Astrocyte of the cerebellum (primary cell): Measurements from ENCODE around the gene C1orf174.

Experiments
- DNase-seq: peaks from one replicate; pipeline ENCODE4 v3.0.0-alpha.2; 2011; ENCODE audit warnings: low read depth
- H3K4me3 ChIP-seq: 2 replicates; pipeline ENCODE4 v1.5.1; 2011; ENCODE audit warnings: mild to moderate bottlenecking, low read depth, low read length, moderate library complexity
- CTCF ChIP-seq: IDR thresholded peaks from 2 replicates; pipeline ENCODE4 v1.5.1; 2012; ENCODE audit warnings: low read length, low read depth, moderate library complexity, mild to moderate bottlenecking; ENCODE audit errors: missing control alignments
- in situ Hi-C: cut with HindIII; loops from 2 replicates; pipeline ENCODE4 v1.10.0; 2017; ENCODE audit warnings: low sequenced_read_pairs

The C1orf174 gene

GRCh38 chr1:3943123-3943431, 43.0 kb upstream of the C1orf174 start:
- no peak for DNase-seq
- no peak overlapping the region for H3K4me3 ChIP-seq
- in situ Hi-C loops = no loop called here
- no peak for TF ChIP-seq CTCF

DNA sequence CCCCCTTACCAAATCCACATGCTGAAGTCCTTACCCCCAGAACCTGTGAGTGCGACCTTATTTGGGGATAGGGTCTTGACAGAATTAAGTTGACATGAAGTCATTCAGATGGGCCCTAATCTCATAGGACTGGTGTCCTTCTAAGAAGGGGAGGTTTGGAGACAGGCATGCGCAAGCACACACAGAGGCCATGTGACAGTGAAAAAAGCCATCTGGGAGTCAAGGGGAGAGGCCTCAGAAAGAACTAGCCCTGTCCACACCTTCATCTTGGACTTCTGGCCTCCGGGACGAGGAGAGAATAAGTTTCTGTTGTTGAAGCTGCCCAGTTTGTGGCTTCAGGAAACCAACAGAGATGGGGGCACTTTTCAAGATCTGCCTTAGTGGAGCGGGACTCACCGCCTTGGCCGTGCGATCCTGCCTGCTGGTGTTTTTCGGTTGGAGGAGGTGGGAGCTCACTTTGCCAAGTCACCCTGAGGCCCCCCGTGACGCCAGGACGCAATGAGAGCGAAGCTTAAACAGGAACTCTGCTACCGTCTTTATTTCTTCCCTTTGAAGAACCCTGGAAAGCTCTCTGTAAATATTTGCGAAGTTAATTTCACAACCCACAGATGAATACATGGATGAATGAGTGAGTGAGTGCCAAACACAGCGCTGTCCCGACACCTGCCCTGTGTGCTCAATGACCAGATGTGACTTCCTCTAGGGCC, 42.5 kb upstream of the C1orf174 start:
- TF ChIP-seq CTCF = no peak
- DNase-seq = no peak
- in situ Hi-C loops = no loop called here
- no peak overlapping the region for H3K4me3 ChIP-seq

- in situ Hi-C loops = no loop called here
- no peak for TF ChIP-seq CTCF
- no peak for DNase-seq
- no peak overlapping the region for H3K4me3 ChIP-seq
Measured at GRCh38 chr1:3940754-3941345, 40.8 kb upstream of the C1orf174 start.

DNA sequence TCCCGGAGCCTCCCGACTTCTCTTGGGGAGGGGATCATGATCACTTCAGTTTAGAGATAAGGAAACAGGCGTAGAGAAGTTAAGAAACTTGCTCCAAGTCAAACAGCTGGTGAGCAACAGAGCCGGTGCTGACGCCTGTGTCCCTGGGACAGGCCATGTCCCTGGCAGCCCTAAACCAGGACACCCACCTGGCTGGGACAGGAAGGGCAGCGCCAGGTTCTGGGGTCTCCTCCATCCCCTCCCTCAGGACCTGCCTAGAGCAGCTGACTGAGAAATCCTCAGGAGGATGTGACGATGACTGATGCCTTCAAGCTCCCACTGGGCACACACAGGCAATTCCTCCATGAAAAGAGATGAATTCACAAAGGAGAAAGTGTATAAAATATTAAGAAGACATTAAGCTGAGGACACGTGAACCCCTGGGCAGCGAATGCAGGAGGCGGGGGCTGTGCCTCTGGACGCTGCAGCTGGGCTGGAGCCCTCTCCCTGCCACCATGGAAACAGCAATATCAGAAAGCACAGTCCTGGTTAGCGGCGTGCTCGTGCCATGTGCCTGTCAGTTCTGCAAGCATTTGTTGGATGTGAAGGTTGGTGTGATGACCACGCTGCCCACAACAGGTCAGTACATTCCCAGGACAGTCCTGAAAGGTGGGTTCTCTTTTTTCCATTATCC, 40.1 kb upstream of the C1orf174 start:
- no peak overlapping the region for H3K4me3 ChIP-seq
- no peak for DNase-seq
- no peak for TF ChIP-seq CTCF
- in situ Hi-C loops = no loop called here

GRCh38 chr1:3939242-3940080, 39.4 kb upstream of the C1orf174 start:
- no peak for DNase-seq
- TF ChIP-seq CTCF = no peak
- no peak overlapping the region for H3K4me3 ChIP-seq
- in situ Hi-C loops = no loop called here

GRCh38 chr1:3932156-3932919, 32.3 kb upstream of the C1orf174 start:
- H3K4me3 ChIP-seq = no peak overlapping the region
- TF ChIP-seq CTCF = no peak
- DNase-seq = no peak
- in situ Hi-C loops = no loop called here
